CD8-positive, alpha-beta memory T cell (primary cell): Measurements from ENCODE around the gene GRM4. TPM values are rescaled to one million over a fixed set of nuclear protein-coding genes. Genes with fewer than 3 reads are reported as not detected.
A peak's percentile ranks its signal among the peaks of the same experiment; 100 is the strongest.

Experiments
- CTCF ChIA-PET: fragments of 350-600 bp; sonication (Branson Sonifier 250); formaldehyde crosslinking; loops from one replicate; lab custom pipeline; 2021; ENCODE audit warnings: antibody characterized with exemption; lab: Charles Lee
- POLR2A ChIA-PET: fragments of 350-600 bp; sonication (Branson Sonifier 250); formaldehyde crosslinking; loops from one replicate; lab custom pipeline; 2021; ENCODE audit warnings: antibody characterized with exemption; lab: Charles Lee
- DNase-seq, 5 donors: peaks; one replicate each; pipeline versions ENCODE4 v3.0.0 to v3.0.0-alpha.2; 2020 to 2022; ENCODE audit warnings: mixed read lengths in 1 of 5
- H3K27ac ChIP-seq: one replicate; pipeline ENCODE4 v1.7.0; 2013; ENCODE audit warnings: low read depth, mild to moderate bottlenecking, low read length, moderate library complexity
- H3K27me3 ChIP-seq: 2 replicates; pipeline ENCODE4 v1.7.0; 2013; ENCODE audit warnings: low read length, mild to moderate bottlenecking; ENCODE audit not compliant: insufficient read depth, poor library complexity, severe bottlenecking
- H3K36me3 ChIP-seq: 2 replicates; pipeline ENCODE4 v1.7.0; 2013; ENCODE audit warnings: mild to moderate bottlenecking, low read length, moderate library complexity; ENCODE audit not compliant: insufficient read depth
- H3K4me1 ChIP-seq: 2 replicates; pipeline ENCODE4 v1.7.0; 2013; ENCODE audit warnings: mild to moderate bottlenecking, low read length, moderate library complexity; ENCODE audit not compliant: insufficient read depth
- H3K4me3 ChIP-seq: 2 replicates; pipeline ENCODE4 v1.7.0; 2013; ENCODE audit warnings: mild to moderate bottlenecking, low read length
- H3K9me3 ChIP-seq: 2 replicates; pipeline ENCODE4 v1.7.0; 2013; ENCODE audit warnings: mild to moderate bottlenecking, low read length
- H3K27ac Mint-ChIP-seq, 8 donors: one replicate each; pipeline ENCODE4 v1.8.0; 2020 to 2021; ENCODE audit warnings: mixed read lengths in 8 of 8, mild to moderate bottlenecking in 6 of 8, inconsistent platforms in 3 of 8, moderate library complexity in 3 of 8
- H3K27me3 Mint-ChIP-seq, 2 donors: one replicate each; pipeline ENCODE4 v1.8.0; 2020 to 2021; ENCODE audit warnings: mixed read lengths in 2 of 2, mild to moderate bottlenecking in 1 of 2, moderate library complexity in 1 of 2
- H3K36me3 Mint-ChIP-seq, 3 donors: one replicate each; pipeline ENCODE4 v1.8.0; 2020 to 2021; ENCODE audit warnings: mixed read lengths in 3 of 3, inconsistent platforms in 1 of 3, mild to moderate bottlenecking in 1 of 3
- H3K4me1 Mint-ChIP-seq, 3 donors: one replicate each; pipeline ENCODE4 v1.8.0; 2020 to 2021; ENCODE audit warnings: mixed read lengths in 3 of 3, inconsistent platforms in 1 of 3, mild to moderate bottlenecking in 1 of 3
- H3K4me3 Mint-ChIP-seq, 7 donors: one replicate each; pipeline ENCODE4 v1.8.0; 2020 to 2021; ENCODE audit warnings: mixed read lengths in 7 of 7, mild to moderate bottlenecking in 6 of 7, moderate library complexity in 4 of 7, inconsistent platforms in 2 of 7
- H3K9me3 Mint-ChIP-seq, 5 donors: one replicate each; pipeline ENCODE4 v1.8.0; 2020 to 2022; ENCODE audit warnings: mixed read lengths in 5 of 5, mild to moderate bottlenecking in 3 of 5, moderate library complexity in 2 of 5, inconsistent platforms in 1 of 5
- polyA plus RNA-seq: library from polyadenylated mRNA; unstranded; fragments of 300-500 nt; fragmentation: Illumina TruSeq; gene quantifications from one replicate; pipeline ENCODE4 v1.2.3, GENCODE V29; 2021
- total RNA-seq, 2 experiments: library from RNA; stranded (reverse); gene quantifications; one replicate each; pipeline ENCODE4 v1.2.3, GENCODE V29; 2021

Gene GRM4
- total and polyA plus RNA-seq, 3 experiments from 2014 or later: 0.03 TPM; not detected in 2

DNA sequence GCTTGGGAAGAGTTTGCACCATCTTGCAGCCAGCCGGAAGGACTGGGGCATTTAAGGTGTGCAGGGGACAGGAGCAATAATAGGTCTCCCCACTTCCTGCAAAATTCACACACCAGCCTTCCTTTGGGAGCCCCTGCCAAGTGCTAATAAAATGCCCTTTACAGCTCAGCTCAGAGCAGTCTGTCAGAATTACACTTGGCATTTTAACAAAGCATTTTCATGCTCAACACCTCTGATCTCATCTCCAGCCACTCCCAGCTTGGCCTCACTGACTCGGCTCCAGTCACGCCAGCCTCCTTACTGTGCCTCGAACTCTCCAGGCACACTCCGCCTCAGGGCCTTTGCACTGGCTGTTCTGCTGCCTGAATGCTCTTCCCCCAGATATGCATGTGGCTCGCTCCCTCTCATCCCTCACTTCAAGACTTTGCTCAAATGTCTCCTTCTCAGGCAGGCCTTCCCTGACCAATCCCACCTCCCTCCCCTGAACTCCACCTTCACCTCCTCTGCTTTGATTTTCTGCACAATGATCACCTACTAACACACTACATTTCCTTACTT is 43.7 kb downstream of the GRM4 start:
- Histone ChIP-seq H3K27ac (no peak overlapping the region), H3K36me3 (no peaks in the 10 kb centered on the region), H3K4me3 (no peak overlapping the region), H3K9me3 (no peaks in the 10 kb centered on the region), H3K4me1 (no peaks in the 10 kb centered on the region), H3K27me3 (no peaks in the 10 kb centered on the region)
- no peak overlapping the region for H3K4me3 Mint-ChIP-seq
- ChIA-PET POLR2A (no interaction called here), CTCF (no interaction called here)
- no peaks in the 10 kb centered on the region for H3K9me3 Mint-ChIP-seq
- H3K27me3 Mint-ChIP-seq: peaks cover 6 to 41% of the 10 kb centered on the region in 2 donors
- H3K36me3 Mint-ChIP-seq: no peaks in the 10 kb centered on the region
- no peak for DNase-seq
- no peaks in the 10 kb centered on the region for H3K4me1 Mint-ChIP-seq
- no peak overlapping the region for H3K27ac Mint-ChIP-seq

DNA sequence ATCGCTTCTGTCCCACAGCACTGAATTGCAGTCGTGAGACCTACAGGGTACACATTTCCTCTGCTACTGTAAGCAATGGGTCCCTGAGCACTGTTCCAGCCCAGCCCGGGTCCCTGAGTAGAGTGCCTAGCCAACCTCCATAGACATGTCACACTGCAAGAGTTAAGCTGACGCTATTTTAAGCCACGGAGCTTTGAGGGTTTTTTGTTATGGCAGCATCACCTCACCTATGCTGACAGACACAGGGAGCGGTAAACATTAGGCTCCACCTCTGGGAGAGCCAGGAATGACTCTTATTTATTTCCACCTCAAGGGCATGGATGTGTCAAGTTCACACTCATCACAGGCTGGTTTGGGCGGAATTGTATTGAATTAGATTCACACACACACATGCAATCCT is 45.1 kb downstream of the GRM4 start:
- H3K9me3 Mint-ChIP-seq: no peaks in the 10 kb centered on the region
- Histone ChIP-seq H3K36me3 (no peaks in the 10 kb centered on the region), H3K27ac (no peak overlapping the region), H3K4me3 (no peak overlapping the region), H3K9me3 (no peaks in the 10 kb centered on the region), H3K27me3 (no peaks in the 10 kb centered on the region), H3K4me1 (no peaks in the 10 kb centered on the region)
- POLR2A ChIA-PET: no interaction called here
- no peak overlapping the region for H3K27ac Mint-ChIP-seq
- peaks cover 6 to 49% of the 10 kb centered on the region in 2 donors for H3K27me3 Mint-ChIP-seq
- H3K36me3 Mint-ChIP-seq: no peaks in the 10 kb centered on the region
- CTCF ChIA-PET: no interaction called here
- no peak for DNase-seq
- no peaks in the 10 kb centered on the region for H3K4me1 Mint-ChIP-seq
- no peak overlapping the region for H3K4me3 Mint-ChIP-seq

DNA sequence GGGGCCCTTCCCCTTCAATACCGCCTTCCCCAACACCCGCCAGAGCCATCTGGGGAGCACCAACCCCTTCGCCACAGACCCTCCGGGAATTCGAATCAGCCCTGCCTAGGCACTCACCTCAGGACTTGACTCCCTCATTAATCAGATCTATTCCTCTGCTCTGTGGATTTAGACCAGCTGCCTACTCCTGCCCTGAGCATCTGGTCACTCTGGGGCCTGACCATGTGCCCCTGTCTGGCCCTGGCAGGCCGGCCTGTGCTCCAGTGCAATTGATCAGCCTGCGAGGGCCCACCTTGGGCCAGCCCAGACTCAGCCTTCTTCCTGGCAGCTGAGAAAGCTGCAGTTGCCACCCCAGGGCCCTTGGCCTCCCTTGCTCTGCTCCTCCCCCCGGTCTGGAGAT is 46.0 kb downstream of the GRM4 start:
- peaks cover 11 to 53% of the 10 kb centered on the region in 2 donors for H3K27me3 Mint-ChIP-seq
- Histone ChIP-seq H3K4me1 (no peaks in the 10 kb centered on the region), H3K4me3 (no peak overlapping the region), H3K36me3 (no peaks in the 10 kb centered on the region), H3K27me3 (no peaks in the 10 kb centered on the region), H3K27ac (no peak overlapping the region), H3K9me3 (no peaks in the 10 kb centered on the region)
- H3K4me1 Mint-ChIP-seq: no peaks in the 10 kb centered on the region
- no peaks in the 10 kb centered on the region for H3K9me3 Mint-ChIP-seq
- DNase-seq: no peak
- no peak overlapping the region for H3K27ac Mint-ChIP-seq
- POLR2A ChIA-PET: interaction anchor here (0.6 kb wide), 1 partner anchor 260 kb away, joined by 16 read pairs; no protein-coding TSS in a partner anchor
- H3K4me3 Mint-ChIP-seq: peak overlapping the region in 1 of 7 donors; percentile 48
- CTCF ChIA-PET: no interaction called here
- H3K36me3 Mint-ChIP-seq: no peaks in the 10 kb centered on the region

DNA sequence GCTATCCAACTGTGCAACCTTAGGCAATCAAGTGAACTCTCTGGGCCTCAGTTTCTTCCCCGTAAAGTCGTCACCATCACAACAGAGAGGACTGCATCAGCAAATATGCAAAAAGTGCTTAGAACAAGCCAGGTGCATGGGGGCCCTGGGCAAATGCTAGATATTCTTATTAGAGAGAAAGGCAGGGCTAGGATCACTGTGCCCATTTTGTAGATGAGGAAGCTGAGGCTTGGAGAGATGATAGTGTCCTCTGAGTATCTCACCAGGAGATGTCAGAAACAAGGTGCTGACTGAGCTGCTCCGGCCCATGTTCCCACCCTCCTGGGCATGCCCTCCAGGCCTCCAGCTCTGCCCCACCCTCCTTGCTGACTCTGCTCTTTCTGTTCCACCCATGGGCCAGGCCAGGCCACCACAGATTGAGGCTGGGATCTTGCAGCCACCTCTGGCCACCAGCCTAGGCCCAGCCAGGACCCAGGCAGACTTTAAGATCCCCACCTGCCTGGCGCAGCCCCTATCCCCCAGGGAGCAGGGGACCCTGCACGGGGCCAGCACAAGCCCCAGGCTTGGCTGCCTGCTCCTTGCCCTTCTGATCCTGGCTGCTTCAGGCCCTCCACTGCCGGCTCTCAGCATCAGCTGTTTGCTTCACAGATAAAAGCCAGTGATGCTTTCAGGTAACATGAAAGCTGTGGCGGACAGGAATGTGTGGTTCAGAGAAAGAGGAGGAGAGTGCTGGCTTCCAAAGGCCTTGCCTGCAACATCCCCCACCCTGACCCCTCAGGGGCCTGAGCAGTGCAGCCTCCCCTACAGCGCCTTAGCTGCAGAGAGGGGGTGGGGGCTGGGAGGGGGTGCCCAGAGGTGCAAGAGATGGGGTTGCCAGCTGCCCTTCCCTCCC is 47.6 kb downstream of the GRM4 start:
- CTCF ChIA-PET: interaction anchor here (1.1 kb wide), 1 partner anchor 327 kb away, joined by 3 read pairs; no protein-coding TSS in a partner anchor
- Histone ChIP-seq H3K4me3 (no peak overlapping the region), H3K27ac (no peak overlapping the region), H3K9me3 (no peaks in the 10 kb centered on the region), H3K36me3 (no peaks in the 10 kb centered on the region), H3K4me1 (no peaks in the 10 kb centered on the region), H3K27me3 (peaks cover 8% of the 10 kb centered on the region)
- H3K36me3 Mint-ChIP-seq: no peaks in the 10 kb centered on the region
- no peak for DNase-seq
- H3K27ac Mint-ChIP-seq: peak overlapping the region in 1 of 8 donors; percentile 65
- POLR2A ChIA-PET: no interaction called here
- H3K9me3 Mint-ChIP-seq: no peaks in the 10 kb centered on the region
- H3K4me1 Mint-ChIP-seq: no peaks in the 10 kb centered on the region
- H3K4me3 Mint-ChIP-seq: no peak overlapping the region
- H3K27me3 Mint-ChIP-seq: peaks cover 13 to 62% of the 10 kb centered on the region in 2 donors

DNA sequence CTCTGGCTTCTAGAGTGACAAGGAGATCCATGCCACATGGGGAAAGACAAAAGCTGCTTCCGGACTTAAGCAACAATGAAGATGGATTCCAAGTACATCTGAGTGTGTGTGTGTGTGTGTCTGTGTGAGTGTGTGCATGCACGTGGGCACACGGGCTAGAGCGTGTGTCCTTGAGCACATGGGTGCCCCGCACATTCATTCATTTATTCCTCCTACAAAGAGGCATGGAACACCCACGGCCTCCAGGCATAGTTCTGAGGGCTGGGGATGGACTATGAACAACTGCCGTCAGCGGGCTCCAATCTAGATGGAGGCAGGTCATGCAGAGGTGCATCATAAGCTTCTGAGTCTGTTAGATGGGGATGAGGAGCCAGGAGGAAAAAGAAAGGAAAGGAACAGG is 49.1 kb downstream of the GRM4 start:
- H3K36me3 ChIP-seq: no peaks in the 10 kb centered on the region
- no peaks in the 10 kb centered on the region for H3K9me3 ChIP-seq
- H3K27me3 Mint-ChIP-seq: peaks cover 14 to 61% of the 10 kb centered on the region in 2 donors
- H3K4me3 ChIP-seq: no peak overlapping the region
- H3K4me1 Mint-ChIP-seq: no peaks in the 10 kb centered on the region
- peak overlapping the region in 1 of 7 donors; percentile 24 for H3K4me3 Mint-ChIP-seq
- CTCF ChIA-PET: interaction anchor here (1.1 kb wide), 1 partner anchor 326 kb away, joined by 3 read pairs; no protein-coding TSS in a partner anchor
- H3K9me3 Mint-ChIP-seq: no peaks in the 10 kb centered on the region
- no peak overlapping the region for H3K27ac ChIP-seq
- peaks cover 8% of the 10 kb centered on the region for H3K27me3 ChIP-seq
- POLR2A ChIA-PET: no interaction called here
- H3K27ac Mint-ChIP-seq: peak overlapping the region in 1 of 8 donors; percentile 64
- no peak for DNase-seq
- no peaks in the 10 kb centered on the region for H3K4me1 ChIP-seq
- H3K36me3 Mint-ChIP-seq: no peaks in the 10 kb centered on the region

DNA sequence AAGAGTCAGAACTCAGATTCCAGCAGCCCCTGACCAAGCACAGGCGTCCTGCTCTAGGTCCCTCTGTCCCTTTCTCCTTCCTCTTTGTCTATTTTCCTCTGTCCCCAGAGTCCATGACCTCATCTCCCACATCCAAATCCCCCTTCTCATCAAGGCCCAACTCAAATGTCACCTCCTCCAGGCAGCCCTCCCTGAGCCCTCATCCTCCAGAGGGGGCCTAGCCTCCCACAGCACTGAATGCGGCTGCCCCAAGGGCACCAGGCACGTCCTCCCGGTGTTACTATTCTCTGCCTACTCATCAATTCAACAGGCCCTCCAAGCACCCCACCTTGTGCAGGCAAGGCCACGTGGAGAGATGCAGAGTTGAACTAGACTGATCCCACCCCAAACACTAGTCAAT is 49.7 kb downstream of the GRM4 start:
- Mint-ChIP-seq H3K9me3 (no peaks in the 10 kb centered on the region), H3K36me3 (no peaks in the 10 kb centered on the region), H3K27me3 (peaks cover 16 to 59% of the 10 kb centered on the region in 2 donors), H3K27ac (peak overlapping the region in 2 of 8 donors; percentile 14 to 78), H3K4me1 (no peaks in the 10 kb centered on the region), H3K4me3 (no peak overlapping the region)
- DNase-seq: no peak
- ChIA-PET POLR2A (no interaction called here), CTCF (no interaction called here)
- Histone ChIP-seq H3K9me3 (no peaks in the 10 kb centered on the region), H3K4me3 (no peak overlapping the region), H3K27ac (no peak overlapping the region), H3K27me3 (peaks cover 8% of the 10 kb centered on the region), H3K4me1 (no peaks in the 10 kb centered on the region), H3K36me3 (no peaks in the 10 kb centered on the region)

DNA sequence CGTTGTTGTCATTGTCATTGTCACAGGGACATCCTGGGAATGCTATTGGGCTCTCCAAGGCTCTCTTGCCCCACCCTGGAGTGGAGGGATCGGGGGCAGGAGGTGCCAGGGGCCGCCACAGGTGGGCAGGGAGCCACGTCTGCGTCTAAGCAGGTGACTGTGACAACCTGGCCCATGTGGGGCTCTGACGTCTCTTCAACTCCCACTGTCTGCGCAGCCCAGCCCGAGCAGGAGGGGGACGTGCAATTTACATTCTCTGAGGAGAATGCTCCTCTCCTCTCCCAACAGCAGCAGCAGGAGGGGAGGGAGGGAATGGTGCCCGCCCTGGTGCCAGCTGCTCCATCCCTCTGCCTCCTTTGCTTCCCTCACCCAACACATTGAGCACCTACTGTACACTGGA is 50.1 kb downstream of the GRM4 start:
- Histone ChIP-seq H3K4me1 (no peaks in the 10 kb centered on the region), H3K36me3 (no peaks in the 10 kb centered on the region), H3K9me3 (no peaks in the 10 kb centered on the region), H3K27me3 (peaks cover 8% of the 10 kb centered on the region), H3K4me3 (no peak overlapping the region), H3K27ac (no peak overlapping the region)
- ChIA-PET POLR2A (no interaction called here), CTCF (no interaction called here)
- no peaks in the 10 kb centered on the region for H3K9me3 Mint-ChIP-seq
- H3K4me3 Mint-ChIP-seq: no peak overlapping the region
- no peak for DNase-seq
- H3K27me3 Mint-ChIP-seq: peaks cover 16 to 57% of the 10 kb centered on the region in 2 donors
- H3K27ac Mint-ChIP-seq: peak overlapping the region in 1 of 8 donors; percentile 78
- H3K4me1 Mint-ChIP-seq: no peaks in the 10 kb centered on the region
- no peaks in the 10 kb centered on the region for H3K36me3 Mint-ChIP-seq

DNA sequence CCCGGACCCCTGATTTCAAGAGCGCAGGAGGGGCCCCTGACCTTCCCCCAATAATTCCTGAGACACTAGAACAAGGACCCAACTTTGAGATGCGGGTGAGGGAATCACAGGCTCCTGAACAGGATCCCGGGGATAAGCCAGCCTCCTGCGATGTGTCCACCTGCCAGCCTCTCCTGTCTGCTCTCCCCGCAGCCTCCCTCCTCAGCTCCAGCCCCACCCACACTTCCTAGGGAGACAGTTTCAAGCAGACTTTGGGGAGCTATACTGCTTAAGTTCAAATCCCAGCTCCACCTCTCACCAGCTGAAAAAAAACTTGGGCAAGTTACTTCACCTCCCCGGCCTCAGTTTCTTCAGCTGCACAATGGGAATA is 50.8 kb downstream of the GRM4 start:
- Mint-ChIP-seq H3K9me3 (no peaks in the 10 kb centered on the region), H3K36me3 (peaks cover 0 to under 1% (median 0%) of the 10 kb centered on the region in 3 donors), H3K27ac (no peak overlapping the region), H3K4me3 (no peak overlapping the region), H3K27me3 (peaks cover 16 to 53% of the 10 kb centered on the region in 2 donors), H3K4me1 (no peaks in the 10 kb centered on the region)
- H3K4me3 ChIP-seq: no peak overlapping the region
- no peak for DNase-seq
- no peak overlapping the region for H3K27ac ChIP-seq
- ChIA-PET POLR2A (no interaction called here), CTCF (no interaction called here)
- no peaks in the 10 kb centered on the region for H3K36me3 ChIP-seq
- H3K27me3 ChIP-seq: peaks cover 8% of the 10 kb centered on the region
- no peaks in the 10 kb centered on the region for H3K9me3 ChIP-seq
- H3K4me1 ChIP-seq: no peaks in the 10 kb centered on the region
